PFSK-1 (cell line): ENCODE results near the gene TXNDC16.

Experiments
- POLR2AphosphoS5 ChIP-seq: IDR thresholded peaks from 2 replicates; pipeline ENCODE4 v1.6.1; 2012; ENCODE audit warnings: low read depth, mild to moderate bottlenecking, control low read depth, low read length, moderate library complexity
- SIN3A ChIP-seq: IDR thresholded peaks from 2 replicates; pipeline ENCODE4 v1.6.1; 2012; ENCODE audit warnings: mild to moderate bottlenecking, low read length, moderate library complexity, borderline replicate concordance; ENCODE audit not compliant: insufficient read depth
- TF ChIP-seq, protein P1 (sequence below), 2 experiments: IDR thresholded peaks; 2 replicates each; pipeline versions ENCODE4 v1.6.1 to v1.8.0; 2011 to 2012; ENCODE audit warnings: low read depth in 2 of 2, low read length in 2 of 2, control low read depth in 1 of 2, inconsistent platforms in 1 of 2, mild to moderate bottlenecking in 1 of 2, moderate library complexity in 1 of 2; ENCODE audit not compliant: insufficient read depth in 1 of 2

GRCh38 chr14:52599974-52600373 is 47.7 kb upstream of the TXNDC16 start:
- TF ChIP-seq SIN3A = no peak
- TF ChIP-seq POLR2AphosphoS5 = no peak
- TF ChIP-seq, protein P1, sequence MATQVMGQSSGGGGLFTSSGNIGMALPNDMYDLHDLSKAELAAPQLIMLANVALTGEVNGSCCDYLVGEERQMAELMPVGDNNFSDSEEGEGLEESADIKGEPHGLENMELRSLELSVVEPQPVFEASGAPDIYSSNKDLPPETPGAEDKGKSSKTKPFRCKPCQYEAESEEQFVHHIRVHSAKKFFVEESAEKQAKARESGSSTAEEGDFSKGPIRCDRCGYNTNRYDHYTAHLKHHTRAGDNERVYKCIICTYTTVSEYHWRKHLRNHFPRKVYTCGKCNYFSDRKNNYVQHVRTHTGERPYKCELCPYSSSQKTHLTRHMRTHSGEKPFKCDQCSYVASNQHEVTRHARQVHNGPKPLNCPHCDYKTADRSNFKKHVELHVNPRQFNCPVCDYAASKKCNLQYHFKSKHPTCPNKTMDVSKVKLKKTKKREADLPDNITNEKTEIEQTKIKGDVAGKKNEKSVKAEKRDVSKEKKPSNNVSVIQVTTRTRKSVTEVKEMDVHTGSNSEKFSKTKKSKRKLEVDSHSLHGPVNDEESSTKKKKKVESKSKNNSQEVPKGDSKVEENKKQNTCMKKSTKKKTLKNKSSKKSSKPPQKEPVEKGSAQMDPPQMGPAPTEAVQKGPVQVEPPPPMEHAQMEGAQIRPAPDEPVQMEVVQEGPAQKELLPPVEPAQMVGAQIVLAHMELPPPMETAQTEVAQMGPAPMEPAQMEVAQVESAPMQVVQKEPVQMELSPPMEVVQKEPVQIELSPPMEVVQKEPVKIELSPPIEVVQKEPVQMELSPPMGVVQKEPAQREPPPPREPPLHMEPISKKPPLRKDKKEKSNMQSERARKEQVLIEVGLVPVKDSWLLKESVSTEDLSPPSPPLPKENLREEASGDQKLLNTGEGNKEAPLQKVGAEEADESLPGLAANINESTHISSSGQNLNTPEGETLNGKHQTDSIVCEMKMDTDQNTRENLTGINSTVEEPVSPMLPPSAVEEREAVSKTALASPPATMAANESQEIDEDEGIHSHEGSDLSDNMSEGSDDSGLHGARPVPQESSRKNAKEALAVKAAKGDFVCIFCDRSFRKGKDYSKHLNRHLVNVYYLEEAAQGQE (IDR thresholded peaks at IDR 0.05; ENCODE audit: insufficient read depth in 1 of 2, low read depth in 2 of 2, low read length in 2 of 2) = no peak
